Activated naive CD4-positive, alpha-beta T cell treated with Interleukin-2 at 50 U/mL for 16 hours (primary cell): ENCODE data around the gene SLC8A2.
"Not testable (repeated sequence)": the region's sequence is repeated elsewhere in the genome, so short reads cannot be mapped to it uniquely, and the experiment has no call there.

Experiments used
- DNase-seq: peaks from one replicate; pipeline ENCODE4 v3.0.0-alpha.2; 2020

SLC8A2 gene

GRCh38 chr19:47405854-47406417 is 65.8 kb downstream of the SLC8A2 start:
- no peak for DNase-seq

- DNase-seq: no peak
Measured at GRCh38 chr19:47405197-47405550, 66.5 kb downstream of the SLC8A2 start.

GRCh38 chr19:47404334-47405196 is 67.1 kb downstream of the SLC8A2 start:
- no peak for DNase-seq

GRCh38 chr19:47402504-47402903 is 69.2 kb downstream of the SLC8A2 start:
- no peak for DNase-seq

- no peak for DNase-seq
Measured at GRCh38 chr19:47398707-47399597, 72.7 kb downstream of the SLC8A2 start.

GRCh38 chr19:47391510-47392223 is 80.0 kb downstream of the SLC8A2 start:
- DNase-seq: peak; percentile 81

GRCh38 chr19:47390533-47391488 is 80.9 kb downstream of the SLC8A2 start:
- DNase-seq: no peak

GRCh38 chr19:47389150-47389556 is 82.5 kb downstream of the SLC8A2 start:
- DNase-seq: no peak

GRCh38 chr19:47388721-47389120 is 83.0 kb downstream of the SLC8A2 start:
- DNase-seq: not testable (repeated sequence)

GRCh38 chr19:47387623-47388022 is 84.1 kb downstream of the SLC8A2 start:
- not testable (repeated sequence) for DNase-seq

GRCh38 chr19:47386582-47386981 is 85.1 kb downstream of the SLC8A2 start:
- not testable (repeated sequence) for DNase-seq

GRCh38 chr19:47384533-47384932 is 87.2 kb downstream of the SLC8A2 start:
- not testable (repeated sequence) for DNase-seq

GRCh38 chr19:47383890-47384289 is 87.8 kb downstream of the SLC8A2 start:
- DNase-seq: not testable (repeated sequence)

GRCh38 chr19:47381653-47382279 is 89.9 kb downstream of the SLC8A2 start:
- DNase-seq: no peak

GRCh38 chr19:47381121-47381520 is 90.6 kb downstream of the SLC8A2 start:
- DNase-seq: no peak

- DNase-seq: no peak
Measured at GRCh38 chr19:47380559-47380958, 91.1 kb downstream of the SLC8A2 start.

- no peak for DNase-seq
Measured at GRCh38 chr19:47379381-47379938, 92.2 kb downstream of the SLC8A2 start.

GRCh38 chr19:47378246-47378645 is 93.4 kb downstream of the SLC8A2 start:
- no peak for DNase-seq
